HG02623 (cell line): Measurements from ENCODE around the gene KMT2C.
"Not testable (repeated sequence)": the region's sequence is repeated elsewhere in the genome, so short reads cannot be mapped to it uniquely, and the experiment has no call there.

Experiments used
- ATAC-seq: cut with Tn5 transposase; IDR thresholded peaks from one replicate; pipeline ENCODE4 v1.9.1; 2021; ENCODE audit warnings: moderate library complexity; ENCODE audit not compliant: unreplicated experiment

KMT2C gene

GRCh38 chr7:152365982-152366603 is 69.7 kb downstream of the KMT2C start:
- no peak for ATAC-seq

- no peak for ATAC-seq
Observed at GRCh38 chr7:152363798-152364197, 72.0 kb downstream of the KMT2C start.

- ATAC-seq = no peak
Observed at GRCh38 chr7:152362128-152362926, 73.5 kb downstream of the KMT2C start.

- ATAC-seq = peak; percentile 78
Observed at GRCh38 chr7:152355474-152356057, 80.2 kb downstream of the KMT2C start.

- no peak for ATAC-seq
Observed at GRCh38 chr7:152354061-152354460, 81.7 kb downstream of the KMT2C start.

- not testable (repeated sequence) for ATAC-seq
Observed at GRCh38 chr7:152353281-152353680, 82.5 kb downstream of the KMT2C start.

GRCh38 chr7:152351747-152352146 is 84.1 kb downstream of the KMT2C start:
- ATAC-seq = not testable (repeated sequence)

- ATAC-seq = no peak
Observed at GRCh38 chr7:152351168-152351567, 84.6 kb downstream of the KMT2C start.

- ATAC-seq = no peak
Observed at GRCh38 chr7:152347888-152348287, 87.9 kb downstream of the KMT2C start.

- peak; percentile 39 for ATAC-seq
Observed at GRCh38 chr7:152344253-152344652, 91.5 kb downstream of the KMT2C start.

- ATAC-seq = no peak
Observed at GRCh38 chr7:152342796-152343195, 93.0 kb downstream of the KMT2C start.

GRCh38 chr7:152341914-152342236 is 93.9 kb downstream of the KMT2C start:
- ATAC-seq = no peak

- ATAC-seq = no peak
Observed at GRCh38 chr7:152341039-152341913, 94.5 kb downstream of the KMT2C start.

GRCh38 chr7:152340161-152340560 is 95.6 kb downstream of the KMT2C start:
- ATAC-seq = no peak

- ATAC-seq = no peak
Observed at GRCh38 chr7:152338561-152338960, 97.2 kb downstream of the KMT2C start.

- no peak for ATAC-seq
Observed at GRCh38 chr7:152336754-152337368, 98.9 kb downstream of the KMT2C start.

GRCh38 chr7:152335900-152336571 is 99.8 kb downstream of the KMT2C start:
- ATAC-seq = no peak

- no peak for ATAC-seq
Observed at GRCh38 chr7:152333134-152333533, 102.7 kb downstream of the KMT2C start.

- ATAC-seq = no peak
Observed at GRCh38 chr7:152330827-152331226, 105.0 kb downstream of the KMT2C start.

- ATAC-seq = no peak
Observed at GRCh38 chr7:152329469-152329868, 106.3 kb downstream of the KMT2C start.
